ENCODE results near the gene COL8A1.

The COL8A1 gene

DNA sequence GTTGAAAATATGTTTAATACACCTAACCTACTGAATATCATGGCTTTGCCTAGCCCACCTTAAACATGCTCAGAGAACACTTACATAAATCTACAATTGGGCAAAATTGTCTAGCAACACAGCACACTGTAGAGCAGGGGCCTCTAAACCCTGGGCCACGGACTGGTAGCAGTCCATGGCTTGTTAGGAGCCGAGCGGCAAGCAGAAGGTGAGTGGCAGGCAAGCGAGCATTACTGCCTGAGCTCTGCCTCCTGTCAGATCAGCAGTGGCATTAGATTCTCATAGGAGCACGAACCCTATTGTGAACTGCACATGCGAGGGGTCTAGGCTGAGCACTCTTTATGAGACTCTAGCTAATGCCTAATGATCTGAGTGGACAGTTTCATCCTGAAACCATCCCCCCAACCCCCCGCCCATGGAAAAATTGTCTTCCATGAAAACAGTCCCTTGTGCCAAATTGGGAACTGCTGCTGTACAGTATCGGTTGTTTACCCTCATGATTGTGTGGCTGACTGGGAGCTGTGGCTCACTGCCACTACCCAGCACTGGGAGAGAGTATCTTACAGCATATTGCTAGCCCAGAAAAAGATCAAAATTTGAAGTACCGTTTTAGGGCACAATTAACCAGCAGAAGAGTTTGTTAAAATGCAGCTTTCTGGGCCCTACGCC, 205.3 kb downstream of the COL8A1 start:
- no peak for DNase-seq (ENCODE audit: low read depth)
- TF ChIP-seq, protein P1, sequence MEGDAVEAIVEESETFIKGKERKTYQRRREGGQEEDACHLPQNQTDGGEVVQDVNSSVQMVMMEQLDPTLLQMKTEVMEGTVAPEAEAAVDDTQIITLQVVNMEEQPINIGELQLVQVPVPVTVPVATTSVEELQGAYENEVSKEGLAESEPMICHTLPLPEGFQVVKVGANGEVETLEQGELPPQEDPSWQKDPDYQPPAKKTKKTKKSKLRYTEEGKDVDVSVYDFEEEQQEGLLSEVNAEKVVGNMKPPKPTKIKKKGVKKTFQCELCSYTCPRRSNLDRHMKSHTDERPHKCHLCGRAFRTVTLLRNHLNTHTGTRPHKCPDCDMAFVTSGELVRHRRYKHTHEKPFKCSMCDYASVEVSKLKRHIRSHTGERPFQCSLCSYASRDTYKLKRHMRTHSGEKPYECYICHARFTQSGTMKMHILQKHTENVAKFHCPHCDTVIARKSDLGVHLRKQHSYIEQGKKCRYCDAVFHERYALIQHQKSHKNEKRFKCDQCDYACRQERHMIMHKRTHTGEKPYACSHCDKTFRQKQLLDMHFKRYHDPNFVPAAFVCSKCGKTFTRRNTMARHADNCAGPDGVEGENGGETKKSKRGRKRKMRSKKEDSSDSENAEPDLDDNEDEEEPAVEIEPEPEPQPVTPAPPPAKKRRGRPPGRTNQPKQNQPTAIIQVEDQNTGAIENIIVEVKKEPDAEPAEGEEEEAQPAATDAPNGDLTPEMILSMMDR (conservative IDR thresholded peaks at IDR 0.05; ENCODE audit: low read depth, low read length): no peak

DNA sequence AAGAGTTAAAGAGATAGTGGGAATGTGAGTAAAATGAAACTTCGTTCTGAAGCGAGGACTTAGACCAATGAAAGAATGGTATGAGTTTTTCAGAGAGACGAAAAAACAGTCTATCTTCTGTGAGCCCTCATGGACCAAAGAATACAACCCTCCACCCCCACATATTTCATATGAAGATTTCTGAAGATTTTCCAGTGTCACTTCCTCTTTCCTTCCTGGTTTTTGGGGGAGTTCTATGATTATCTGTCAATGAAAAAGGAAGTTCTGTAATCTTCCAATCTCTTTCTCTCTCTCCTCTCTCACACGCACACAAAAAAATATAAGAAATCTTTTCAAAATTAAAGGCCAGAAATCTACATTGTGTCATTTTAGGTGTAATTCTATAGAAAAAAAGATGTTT, 206.9 kb downstream of the COL8A1 start:
- H3K4me3 ChIP-seq (ENCODE audit: low read depth, low read length): no peak overlapping the region
- DNase-seq (ENCODE audit: low read depth): no peak
- TF ChIP-seq, protein P1 (conservative IDR thresholded peaks at IDR 0.05; ENCODE audit: low read depth, low read length): no peak

More for the DNA sequence above, 205.3 kb downstream of the COL8A1 start:
- H3K4me3 ChIP-seq (ENCODE audit: low read depth, low read length): no peak overlapping the region

DNA sequence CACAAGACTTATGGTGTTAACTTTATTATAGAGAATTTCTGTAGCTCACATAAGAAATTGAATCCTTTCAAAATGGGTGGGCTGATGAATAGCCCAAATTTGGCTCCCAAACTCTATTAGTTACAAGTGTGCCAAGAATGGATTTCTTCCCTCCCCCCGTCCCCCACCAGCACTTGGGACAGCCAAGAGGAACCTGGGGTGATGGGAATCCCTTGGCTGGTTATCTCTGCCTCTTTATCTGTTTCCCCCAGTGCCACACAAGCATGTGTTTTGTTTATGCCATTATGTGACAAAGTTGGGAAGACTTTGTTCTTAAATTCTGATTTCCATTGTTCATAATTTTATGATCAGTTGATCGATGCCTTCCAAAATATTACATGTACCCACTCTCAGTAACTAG, 207.6 kb downstream of the COL8A1 start:
- H3K4me3 ChIP-seq (ENCODE audit: low read depth, low read length): no peak overlapping the region
- TF ChIP-seq, protein P1 (conservative IDR thresholded peaks at IDR 0.05; ENCODE audit: low read depth, low read length): no peak
- no peak for DNase-seq (ENCODE audit: low read depth)

DNA sequence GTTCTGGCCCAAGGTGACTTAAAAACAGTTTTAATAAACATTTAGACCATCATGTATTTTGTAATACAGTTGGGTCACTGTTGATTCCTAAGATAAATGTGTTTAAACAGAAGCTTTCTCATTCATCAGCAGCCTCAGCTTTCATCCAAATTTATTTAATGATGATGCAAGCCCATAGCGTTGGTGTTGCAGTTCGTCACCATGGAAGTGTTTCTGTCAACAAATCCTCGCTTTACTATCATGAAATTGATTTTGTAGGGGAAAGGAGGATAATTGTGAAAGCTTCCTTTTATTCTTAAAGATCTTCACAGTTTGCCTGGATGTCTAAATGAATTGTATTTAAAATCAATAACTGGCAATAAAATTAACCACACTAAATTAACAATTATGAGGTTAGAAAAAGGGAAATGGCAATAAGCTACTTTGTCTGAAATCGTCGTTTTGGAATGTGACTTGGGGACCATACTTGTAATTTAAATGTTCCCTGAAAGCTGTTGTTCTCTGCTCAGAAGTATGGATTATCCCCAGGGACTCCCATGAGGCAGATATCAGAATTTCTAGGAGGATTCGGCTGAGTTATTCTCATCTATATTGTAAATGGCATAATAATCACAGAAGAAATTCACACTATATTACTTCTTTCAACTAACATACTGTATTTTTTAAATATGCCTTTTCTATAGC, 208.2 kb downstream of the COL8A1 start:
- no peak overlapping the region for H3K4me3 ChIP-seq (ENCODE audit: low read depth, low read length)
- TF ChIP-seq, protein P1 (conservative IDR thresholded peaks at IDR 0.05; ENCODE audit: low read depth, low read length): no peak
- DNase-seq (ENCODE audit: low read depth): peak; percentile 82

DNA sequence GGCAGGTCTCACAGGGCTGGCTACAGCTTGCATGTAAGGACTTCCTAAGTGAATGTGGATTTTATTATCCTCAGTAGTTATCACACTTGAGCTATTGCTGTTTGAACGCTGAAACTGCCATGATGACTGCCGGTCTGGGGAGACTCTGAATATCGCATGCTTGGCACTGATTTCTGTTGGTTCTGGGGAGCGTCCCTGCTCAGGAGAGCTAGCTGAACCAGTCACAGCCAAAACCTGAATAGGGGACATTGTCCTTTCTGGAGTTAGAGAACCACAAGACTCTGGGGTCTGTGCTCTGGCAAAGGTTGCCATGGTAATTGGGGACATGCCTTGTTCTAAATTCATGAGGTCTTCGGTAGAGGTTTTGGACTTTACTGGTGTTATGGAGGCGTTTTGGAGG, 210.0 kb downstream of the COL8A1 start:
- TF ChIP-seq, protein P1 (conservative IDR thresholded peaks at IDR 0.05; ENCODE audit: low read depth, low read length): no peak
- DNase-seq (ENCODE audit: low read depth): no peak
- H3K4me3 ChIP-seq (ENCODE audit: low read depth, low read length): no peak overlapping the region

All from choroid plexus epithelial cell (primary cell).